K562 (cell line): ENCODE results near the gene TOM1L2. TPM values are rescaled to one million over a fixed set of nuclear protein-coding genes. Genes with fewer than 3 reads are reported as not detected.

Experiments used
- ATAC-seq: fragments of 200-7000 bp; cut with Tn5 transposase; 3 replicates; pipeline ENCODE4 v1.9.1; 2020; ENCODE audit warnings: moderate library complexity
- BruUV-seq: library from RNA; stranded (reverse); fragments of 400-500 nt; replicated peaks from 2 replicates; lab custom pipeline; 2021; lab: Mats Ljungman, UMichigan
- CTCF ChIA-PET: fragments of 300-600 bp; formaldehyde crosslinking; extraction: SDS; loops from one replicate; lab custom pipeline; 2021; ENCODE audit warnings: low intra/inter-chr PET ratio; lab: Yijun Ruan, JAX
- POLR2A ChIA-PET: fragments of 300-600, 350-650 bp; sonication (Branson Sonifier 250); formaldehyde crosslinking; extraction: SDS; loops from one replicate; lab custom pipeline; 2021; ENCODE audit warnings: antibody characterized with exemption, inconsistent platforms; lab: Yijun Ruan, JAX
- DNase-seq, 4 experiments: peaks; one replicate each; pipeline versions ENCODE4 v3.0.0 to v3.0.0-alpha.2; 2011 to 2018; ENCODE audit warnings: low spot score in 3 of 4, mixed read lengths in 3 of 4; ENCODE audit errors: extremely low read depth in 1 of 4
- FAIRE-seq: peaks from 2 replicates; lab custom pipeline; 2011; peaks lifted over from hg19 to GRCh38; lab: Jason Lieb, UNC
- H2AFZ ChIP-seq: 2 replicates; pipeline ENCODE4 v1.6.0; 2011; ENCODE audit warnings: low read depth, low read length, control low read depth, inconsistent platforms
- H3K27ac ChIP-seq: fragments of 200-600 bp; 3 replicates; pipeline ENCODE4 v1.8.0; 2011; ENCODE audit warnings: low read depth, mild to moderate bottlenecking, control low read depth, inconsistent platforms, low read length, moderate library complexity, mixed read lengths; ENCODE audit errors: extremely low read depth
- H3K27me3 ChIP-seq, 2 experiments: fragments of 300-600 bp in 1 of 2; 2 replicates in 1 of 2; 3 replicates in 1 of 2; pipeline versions ENCODE4 v1.6.0 to v1.8.0; 2011; ENCODE audit warnings: inconsistent platforms in 2 of 2, low read length in 2 of 2, mild to moderate bottlenecking in 1 of 2, mixed read lengths in 1 of 2, moderate library complexity in 1 of 2; ENCODE audit not compliant: control insufficient read depth in 2 of 2, insufficient read depth in 2 of 2
- H3K36me3 ChIP-seq: fragments of 300-600 bp; 3 replicates; pipeline ENCODE4 v1.8.0; 2011; ENCODE audit warnings: mild to moderate bottlenecking, low read length, inconsistent platforms; ENCODE audit not compliant: control insufficient read depth, insufficient read depth
- H3K4me1 ChIP-seq, 2 experiments: fragments of 200-600 bp in 1 of 2; replicated peaks in 1 of 2; 2 replicates in 1 of 2; 3 replicates in 1 of 2; pipeline versions ENCODE4 v1.5.1 to v1.8.0; 2011; ENCODE audit warnings: inconsistent platforms in 2 of 2, low read length in 2 of 2, mild to moderate bottlenecking in 1 of 2, mixed read lengths in 1 of 2, moderate library complexity in 1 of 2; ENCODE audit not compliant: control insufficient read depth in 2 of 2, insufficient read depth in 2 of 2
- H3K4me2 ChIP-seq: 2 replicates; pipeline ENCODE4 v1.6.1; 2011; ENCODE audit warnings: low read length, control low read depth, inconsistent platforms, mixed read lengths; ENCODE audit not compliant: insufficient read depth
- H3K4me3 ChIP-seq: fragments of 200-600 bp; sonication (generic), shearing (Covaris generic); 2 replicates; pipeline ENCODE4 v1.5.1; 2016; ENCODE audit warnings: control low read depth, inconsistent platforms
- H3K79me2 ChIP-seq: fragments of 200-600 bp; 3 replicates; pipeline ENCODE4 v1.8.0; 2011; ENCODE audit warnings: low read length, inconsistent platforms; ENCODE audit not compliant: control insufficient read depth, insufficient read depth
- H3K9ac ChIP-seq, 2 experiments: 2 replicates each; pipeline versions ENCODE4 v1.6.0 to v1.6.1; 2011; ENCODE audit warnings: low read depth in 2 of 2, low read length in 2 of 2, control low read depth in 1 of 2, inconsistent platforms in 1 of 2, mild to moderate bottlenecking in 1 of 2, mixed read lengths in 1 of 2; ENCODE audit not compliant: insufficient read depth in 1 of 2
- H3K9me1 ChIP-seq: one replicate; pipeline ENCODE4 v1.6.0; 2011; ENCODE audit warnings: inconsistent platforms, mild to moderate bottlenecking, low read length, moderate library complexity; ENCODE audit not compliant: control insufficient read depth, insufficient read depth
- H3K9me3 ChIP-seq: replicated peaks from 2 replicates; pipeline ENCODE4 v1.5.1; 2011; ENCODE audit warnings: low read depth, low read length, inconsistent platforms; ENCODE audit not compliant: control insufficient read depth, insufficient read depth
- H4K20me1 ChIP-seq: replicated peaks from 2 replicates; pipeline ENCODE4 v1.6.1; 2011; ENCODE audit warnings: low read length, inconsistent platforms, mixed read lengths; ENCODE audit not compliant: control insufficient read depth, insufficient read depth
- ATF4 ChIP-seq: fragments of 450-650 bp; formaldehyde crosslinking; IDR thresholded peaks from 2 replicates; pipeline ENCODE4 v1.4.0; 2022; ENCODE audit warnings: mild to moderate bottlenecking, moderate library complexity
- DIDO1 ChIP-seq: fragments of 450-650 bp; IDR thresholded peaks from 2 replicates; pipeline ENCODE4 v1.6.1; 2016; ENCODE audit warnings: low read depth, missing biosample characterization, missing genetic modification characterization
- MXI1 ChIP-seq: IDR thresholded peaks from 2 replicates; pipeline ENCODE4 v1.6.1; 2011; ENCODE audit warnings: low read depth, mild to moderate bottlenecking, improper control_type of control experiment, low read length
- PHB2 ChIP-seq: fragments of 450-650 bp; IDR thresholded peaks from 2 replicates; pipeline ENCODE4 v1.6.1; 2017; ENCODE audit warnings: low read depth
- STAG1 ChIP-seq: sonication (generic); formaldehyde crosslinking; IDR thresholded peaks from 2 replicates; pipeline ENCODE4 v1.5.0; 2020; ENCODE audit warnings: missing genetic modification reagents, borderline replicate concordance
- ZBTB33 ChIP-seq: sonication (generic); formaldehyde crosslinking; IDR thresholded peaks from 2 replicates; pipeline ENCODE4 v1.8.1; 2023; ENCODE audit warnings: mild to moderate bottlenecking, missing genetic modification reagents
- ZNF24 ChIP-seq: fragments of 450-650 bp; IDR thresholded peaks from 2 replicates; pipeline ENCODE4 v1.6.1; 2016
- ZNF384 ChIP-seq: IDR thresholded peaks from 2 replicates; pipeline ENCODE4 v1.6.1; 2012; ENCODE audit warnings: low read depth, low read length, improper control_type of control experiment
- ZNF511 ChIP-seq: sonication (generic); formaldehyde crosslinking; IDR thresholded peaks from 2 replicates; pipeline ENCODE4 v1.8.0; 2022; ENCODE audit warnings: mild to moderate bottlenecking, missing genetic modification reagents
- ZNF561 ChIP-seq: fragments of 450-650 bp; formaldehyde crosslinking; conservative IDR thresholded peaks from 2 replicates; pipeline ENCODE4 v1.4.0; 2020; ENCODE audit warnings: mild to moderate bottlenecking, moderate library complexity
- ZNF57 ChIP-seq: fragments of 450-650 bp; formaldehyde crosslinking; IDR thresholded peaks from 2 replicates; pipeline ENCODE4 v1.4.0; 2020; ENCODE audit warnings: mild to moderate bottlenecking, moderate library complexity
- ZNF609 ChIP-seq: sonication (generic); formaldehyde crosslinking; IDR thresholded peaks from 2 replicates; pipeline ENCODE4 v1.8.1; 2023; ENCODE audit warnings: missing genetic modification reagents, mild to moderate bottlenecking, borderline replicate concordance
- WGBS: fragments of 100-300 bp; shearing (Covaris generic); methylation state at CpG from one replicate; pipeline ENCODE4 v1.1.6; 2016; ENCODE audit warnings: low coverage, mixed read lengths; ENCODE audit not compliant: insufficient coverage; ENCODE audit errors: missing lambda C conversion rate; 5-methylcytosine and 5-hydroxymethylcytosine counted together
- in situ Hi-C: fragments of 300-500 bp; cut with MboI; formaldehyde crosslinking; loops from 4 replicates; pipeline ENCODE4 v1.15.0; 2018; ENCODE audit warnings: inconsistent platforms, mixed read lengths
- intact Hi-C: fragments of 100-400 bp; cut with micrococcal nuclease; formaldehyde crosslinking; loops from 2 replicates; pipeline ENCODE4 v1.14.2; 2022
- polyA plus RNA-seq, 8 experiments: library from polyadenylated mRNA; depleted of rRNA in 4 of 8; stranded (reverse) in 5 of 8; unstranded in 3 of 8; fragments of >200 nt; fragmentation: Nextera tagmentation in 2 of 8; fragmentation: Illumina TruSeq in 1 of 8; extraction: Ambion mirVana in 2 of 8; extraction: Trizol in 1 of 8; gene quantifications; 2 replicates each; pipeline versions ENCODE4 v1.2.1 to v1.2.3, GENCODE V29; 2011 to 2014; ENCODE audit warnings: inconsistent platforms in 1 of 8, missing spikeins in 1 of 8
- total RNA-seq, 7 experiments: library from RNA; depleted of rRNA in 6 of 7; stranded (reverse); fragments of >200 nt in 6 of 7; fragmentation: Illumina TruSeq in 2 of 7; extraction: Trizol in 2 of 7; gene quantifications; 2 replicates each; pipeline versions ENCODE4 v1.2.1 to v1.2.3, GENCODE V29; 2011 to 2021; ENCODE audit warnings: low replicate concordance in 1 of 7

TOM1L2 gene
- total and polyA plus RNA-seq, 9 of the 15 experiments (the other 6 are each of a cell fraction or from before 2014, with no cell fraction given) = 0.07 to 6.0 (median 2.5) TPM

GRCh38 chr17:18019838-18020154, 47.6 kb upstream of the TOM1L2 start:
- Histone ChIP-seq H3K4me3 (no peak overlapping the region), H3K9me3 (no peaks in the 10 kb centered on the region), H3K27ac (no peak overlapping the region), H3K36me3 (peaks cover 15% of the 10 kb centered on the region; the same call in 2 of the 3 replicates), H3K79me2 (no peaks in the 10 kb centered on the region), H3K27me3 (no peaks in the 10 kb centered on the region), H3K9me1 (no peaks in the 10 kb centered on the region), H3K9ac (no peak overlapping the region), H3K4me1 (peaks cover 6 to 14% of the 10 kb centered on the region in 2 experiments; a peak in 4 of 5 replicates)
- BruUV-seq = no TSS peak
- no peak for DNase-seq
- no peak for ATAC-seq
- FAIRE-seq = no peak
- POLR2A ChIA-PET = no interaction called here
- intact Hi-C loops = no loop called here
- TF ChIP-seq ZNF609 (no peak), STAG1 (CRISPR knock-in tag) (no peak), MXI1 (no peak), ZBTB33 (CRISPR knock-in tag) (no peak), ATF4 (CRISPR knock-in tag) (no peak), PHB2 (no peak), ZNF24 (no peak), DIDO1 (tag) (no peak), ZNF561 (CRISPR knock-in tag) (no peak), ZNF511 (no peak), ZNF57 (CRISPR knock-in tag) (no peak), ZNF384 (no peak)
- TF ChIP-seq, all 486 proteins: peak for 0
- 96% methylated on average over 2 of the region's 2 CpGs for WGBS
- H4K20me1 ChIP-seq = 0 out of 2 replicates have a peak, but pooled peaks cover 5% of the 10 kb centered on the region
- CTCF ChIA-PET = no interaction called here
- H3K4me2 ChIP-seq = no peak overlapping the region
- in situ Hi-C loops = no loop called here
- H2AFZ ChIP-seq = no peak overlapping the region
